GM12801 (cell line): ENCODE measurements around the gene IRGC.

Experiments
- TF ChIP-seq, protein P1 (sequence below): IDR thresholded peaks from one replicate; pipeline ENCODE4 v1.5.1; 2011; ENCODE audit warnings: control low read depth; ENCODE audit not compliant: insufficient read length; ENCODE audit errors: extremely low read depth

IRGC gene

DNA sequence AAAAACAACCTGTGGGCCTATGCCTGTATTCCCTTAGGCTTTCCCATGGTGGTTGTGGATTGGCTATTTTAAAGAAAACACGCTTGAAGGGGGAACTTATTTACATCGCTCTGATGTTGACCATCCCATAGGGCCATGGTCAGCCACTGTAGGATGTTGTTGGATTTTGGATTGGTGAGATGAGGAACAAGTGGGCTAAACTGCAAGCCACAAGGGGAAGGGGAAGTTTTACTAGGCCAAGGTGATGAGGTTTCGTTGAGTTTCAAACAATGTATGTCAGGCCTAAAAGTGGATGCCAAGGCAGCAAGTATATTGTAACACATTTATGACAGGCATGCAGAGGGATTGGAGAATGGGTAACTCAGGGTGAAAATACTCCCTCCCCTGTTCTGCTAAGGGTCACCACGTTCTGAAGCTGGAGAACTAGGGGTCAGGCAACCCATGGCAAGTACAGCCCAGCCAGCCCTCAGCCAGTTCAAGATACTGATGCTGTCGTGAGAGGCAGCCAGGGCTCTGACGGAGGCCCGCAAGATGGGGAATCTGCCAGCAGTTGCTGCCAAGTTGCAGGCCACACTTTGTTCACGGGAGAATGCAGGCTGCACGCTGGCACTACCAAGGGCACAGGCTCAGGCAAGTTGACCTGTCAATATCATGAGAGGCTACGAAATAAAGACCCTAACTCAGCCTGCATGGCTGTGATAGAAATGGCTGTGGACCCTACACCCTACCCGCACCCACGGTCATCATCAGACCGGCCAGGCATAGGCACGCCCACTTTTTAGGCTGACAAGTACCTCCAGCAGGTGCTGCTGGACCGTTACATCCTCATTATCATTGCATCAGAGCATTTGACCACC, 11.1 kb downstream of the IRGC start:
- TF ChIP-seq, protein P1, sequence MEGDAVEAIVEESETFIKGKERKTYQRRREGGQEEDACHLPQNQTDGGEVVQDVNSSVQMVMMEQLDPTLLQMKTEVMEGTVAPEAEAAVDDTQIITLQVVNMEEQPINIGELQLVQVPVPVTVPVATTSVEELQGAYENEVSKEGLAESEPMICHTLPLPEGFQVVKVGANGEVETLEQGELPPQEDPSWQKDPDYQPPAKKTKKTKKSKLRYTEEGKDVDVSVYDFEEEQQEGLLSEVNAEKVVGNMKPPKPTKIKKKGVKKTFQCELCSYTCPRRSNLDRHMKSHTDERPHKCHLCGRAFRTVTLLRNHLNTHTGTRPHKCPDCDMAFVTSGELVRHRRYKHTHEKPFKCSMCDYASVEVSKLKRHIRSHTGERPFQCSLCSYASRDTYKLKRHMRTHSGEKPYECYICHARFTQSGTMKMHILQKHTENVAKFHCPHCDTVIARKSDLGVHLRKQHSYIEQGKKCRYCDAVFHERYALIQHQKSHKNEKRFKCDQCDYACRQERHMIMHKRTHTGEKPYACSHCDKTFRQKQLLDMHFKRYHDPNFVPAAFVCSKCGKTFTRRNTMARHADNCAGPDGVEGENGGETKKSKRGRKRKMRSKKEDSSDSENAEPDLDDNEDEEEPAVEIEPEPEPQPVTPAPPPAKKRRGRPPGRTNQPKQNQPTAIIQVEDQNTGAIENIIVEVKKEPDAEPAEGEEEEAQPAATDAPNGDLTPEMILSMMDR = no peak

DNA sequence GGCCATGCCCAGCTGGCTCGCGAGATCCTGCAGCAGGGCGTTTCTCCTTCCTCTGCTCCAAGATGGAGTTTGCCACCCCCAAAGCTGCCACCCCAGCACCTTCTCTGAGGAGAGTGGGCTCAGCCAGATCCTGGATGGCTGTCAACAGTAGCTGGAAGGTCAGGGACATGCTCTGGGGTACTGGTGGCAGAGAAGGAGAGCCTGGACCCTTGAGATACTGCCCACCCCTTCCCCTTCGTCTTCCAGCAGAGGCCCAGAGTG, 11.6 kb downstream of the IRGC start:
- TF ChIP-seq, protein P1 = no peak

DNA sequence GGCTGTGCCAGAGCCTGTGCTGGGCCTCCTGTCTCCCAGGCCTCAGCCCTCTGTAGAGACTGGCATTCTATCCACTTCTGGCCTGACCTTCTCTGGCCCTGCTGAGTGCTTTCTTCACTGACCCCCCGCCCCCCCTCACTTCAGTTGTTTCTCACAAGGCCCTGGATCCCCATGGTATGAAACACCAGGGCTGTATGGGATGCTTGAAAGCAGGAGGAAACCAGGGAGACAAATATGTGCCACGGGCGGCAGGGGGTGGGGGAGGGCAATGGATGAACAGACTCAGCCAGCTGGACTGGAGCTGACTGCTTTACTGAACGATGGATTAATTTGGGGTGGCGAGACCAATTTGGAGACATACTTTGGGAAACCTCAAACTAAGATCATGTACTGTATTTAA, 14.0 kb downstream of the IRGC start:
- TF ChIP-seq, protein P1 = no peak

DNA sequence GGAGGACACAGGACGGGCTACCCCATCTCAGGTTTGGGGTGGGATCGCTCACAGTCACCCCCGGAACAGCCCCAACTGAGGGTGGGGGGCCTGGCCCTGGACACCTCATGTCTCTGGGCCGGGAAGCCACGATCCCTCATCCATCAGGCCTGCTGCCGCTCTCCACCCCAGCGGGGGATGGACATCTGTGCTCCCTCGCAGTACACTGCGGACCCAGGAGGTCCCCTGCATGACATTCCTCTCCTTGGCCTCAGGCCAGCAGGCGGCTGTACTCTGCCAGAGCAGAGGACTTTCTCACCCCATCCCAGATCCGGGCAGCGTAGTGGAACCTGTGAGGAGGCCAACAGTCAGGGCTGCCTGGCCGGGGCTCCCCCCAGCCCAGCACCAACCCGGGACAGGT, 15.5 kb downstream of the IRGC start:
- TF ChIP-seq, protein P1 = no peak

DNA sequence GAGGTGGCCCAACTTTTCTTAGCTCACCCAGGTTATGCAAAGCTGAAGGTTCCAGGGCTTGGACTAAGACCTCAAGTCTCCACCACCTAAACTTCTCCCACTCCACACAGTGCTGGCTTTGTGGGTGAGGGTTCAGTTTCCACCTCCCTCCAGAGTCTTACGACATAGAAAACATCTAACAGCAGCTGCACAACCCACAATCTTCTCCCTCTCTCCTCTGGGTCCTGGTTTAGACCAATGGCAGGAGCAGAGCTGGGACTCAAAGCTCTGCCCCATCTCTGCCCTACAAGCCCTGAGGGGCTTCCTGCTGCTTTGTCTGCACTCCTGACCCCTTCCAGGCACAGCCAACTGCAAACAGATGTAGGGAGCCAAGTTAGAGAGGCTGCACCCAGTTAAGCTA, 16.0 kb downstream of the IRGC start:
- TF ChIP-seq, protein P1 = no peak

DNA sequence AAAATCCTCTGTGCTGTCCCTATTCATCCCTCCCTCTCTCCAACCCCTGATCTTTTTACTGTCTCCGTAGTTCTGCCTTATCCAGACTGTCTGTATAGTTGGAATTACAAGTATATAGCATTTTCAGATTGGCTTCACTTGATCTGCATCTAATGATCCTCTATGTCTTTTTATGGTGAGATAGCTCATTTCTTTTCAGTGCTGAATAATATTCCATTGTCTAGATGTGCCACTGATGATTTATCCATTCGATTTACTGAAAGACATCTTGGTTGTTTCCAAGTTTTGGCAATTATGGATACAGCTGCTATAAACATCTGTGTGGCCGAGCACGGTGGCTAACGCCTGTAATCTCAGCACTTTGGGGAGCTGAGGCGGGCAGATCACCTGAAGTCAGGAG, 19.1 kb downstream of the IRGC start:
- TF ChIP-seq, protein P1 = no peak

DNA sequence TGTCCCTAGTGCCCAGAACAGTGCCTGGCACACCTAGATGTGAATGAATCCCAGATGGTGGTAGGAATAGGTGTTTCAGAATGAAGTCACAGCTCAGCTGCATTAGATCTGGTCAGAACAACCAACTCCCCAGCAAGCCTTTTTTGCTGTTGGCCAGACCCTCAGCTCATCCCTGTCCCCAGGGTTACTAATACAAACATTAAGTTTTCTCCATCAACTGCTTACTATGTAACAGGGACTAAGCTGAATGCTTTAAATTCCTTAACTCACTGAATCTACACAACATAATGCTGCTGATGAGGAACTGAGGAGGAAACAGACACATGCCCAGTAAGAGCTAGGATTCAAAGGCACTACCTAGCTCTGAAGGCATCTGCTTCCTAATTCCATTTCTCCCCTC, 20.1 kb downstream of the IRGC start:
- TF ChIP-seq, protein P1 = no peak

DNA sequence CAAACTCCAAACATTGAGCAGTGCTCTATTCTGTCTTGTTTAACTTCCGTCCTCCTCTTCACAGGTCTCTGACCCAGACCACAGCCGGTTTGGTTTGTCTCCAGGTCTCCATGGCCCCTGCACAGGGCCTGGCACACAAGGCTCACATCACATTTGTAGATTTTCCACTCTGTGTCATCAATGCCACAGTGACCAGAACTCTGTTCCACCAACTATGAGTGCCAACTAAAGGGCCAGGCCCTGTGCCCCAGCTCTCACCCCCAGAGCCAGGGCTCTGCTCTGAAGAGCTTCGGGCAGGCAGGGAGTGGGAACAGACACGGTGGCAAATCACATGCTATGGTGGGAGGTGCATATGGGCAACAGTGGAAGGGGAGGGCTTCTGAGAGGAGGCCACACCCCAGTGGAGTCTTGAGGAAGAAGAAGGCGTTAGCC, 22.9 kb downstream of the IRGC start:
- TF ChIP-seq, protein P1 = no peak
